Measurements from ENCODE around the gene PDCD2L. TPM values are rescaled to one million over a fixed set of nuclear protein-coding genes. Genes with fewer than 3 reads are reported as not detected.

PDCD2L gene, protein sequence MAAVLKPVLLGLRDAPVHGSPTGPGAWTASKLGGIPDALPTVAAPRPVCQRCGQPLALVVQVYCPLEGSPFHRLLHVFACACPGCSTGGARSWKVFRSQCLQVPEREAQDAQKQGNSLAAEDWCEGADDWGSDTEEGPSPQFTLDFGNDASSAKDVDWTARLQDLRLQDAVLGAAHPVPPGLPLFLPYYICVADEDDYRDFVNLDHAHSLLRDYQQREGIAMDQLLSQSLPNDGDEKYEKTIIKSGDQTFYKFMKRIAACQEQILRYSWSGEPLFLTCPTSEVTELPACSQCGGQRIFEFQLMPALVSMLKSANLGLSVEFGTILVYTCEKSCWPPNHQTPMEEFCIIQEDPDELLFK
- total RNA-seq (ENCODE audit: unreplicated experiment): 10.3 TPM
- long read RNA-seq, transcript PDCD2L-201 (7 exons, 1,171 nt): major isoform, 5 of 7 reads
- long read RNA-seq, partial matches to known transcripts: 0 of 7 reads
- long read RNA-seq, other reads (novel, unspliced or antisense): 1 of 7 reads

DNA sequence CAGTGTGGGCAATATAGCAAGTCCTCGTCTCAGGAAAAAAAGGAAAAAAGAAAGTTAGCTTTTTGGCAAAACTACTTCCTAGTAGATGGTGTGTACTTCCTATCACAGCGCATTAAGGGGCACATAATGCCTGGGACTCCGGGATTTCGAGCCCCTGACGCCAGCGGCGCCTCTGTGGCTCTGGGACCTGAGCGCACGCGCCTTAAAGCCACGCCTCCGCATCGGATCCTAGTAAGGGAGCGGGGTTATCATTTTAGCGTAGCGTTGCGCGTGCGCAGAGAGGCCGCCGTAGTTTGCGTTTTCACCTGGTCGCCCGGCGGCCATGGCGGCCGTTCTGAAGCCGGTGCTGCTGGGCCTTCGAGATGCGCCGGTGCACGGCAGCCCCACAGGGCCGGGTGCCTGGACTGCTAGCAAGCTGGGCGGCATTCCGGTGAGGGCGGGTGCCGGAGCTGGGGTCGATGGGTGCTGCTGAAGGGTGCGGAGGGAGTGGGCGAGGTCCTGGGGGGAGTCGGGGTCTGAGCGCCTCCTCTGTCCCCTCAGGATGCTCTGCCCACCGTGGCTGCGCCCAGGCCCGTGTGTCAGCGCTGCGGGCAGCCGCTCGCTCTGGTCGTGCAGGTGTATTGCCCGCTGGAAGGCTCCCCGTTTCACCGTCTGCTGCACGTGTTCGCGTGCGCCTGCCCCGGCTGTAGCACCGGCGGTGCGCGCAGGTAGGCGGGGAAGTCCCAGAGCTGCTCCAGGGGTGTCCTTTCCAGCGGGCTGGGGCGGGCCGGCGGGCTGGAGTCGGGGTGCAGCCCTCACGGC is at the start of gene PDCD2L:
Gene PDCD2L, plus strand, starts transcription at position 291 of the 801 bp plus-strand sequence. Its CDS starts 32 bp downstream, at position 323.
- H3K36me3 Mint-ChIP-seq (ENCODE audit: low read depth, unreplicated experiment): peaks cover 11% of the 10 kb centered on the region
- peak; percentile 88 for DNase-seq (ENCODE audit: low spot score)
- H3K27ac Mint-ChIP-seq (ENCODE audit: unreplicated experiment): no peak within 1 kb of the TSS
- no peaks in the 10 kb centered on the region for H3K9me3 Mint-ChIP-seq (ENCODE audit: unreplicated experiment)
- H3K4me3 Mint-ChIP-seq (ENCODE audit: unreplicated experiment): peak within 1 kb of the TSS; percentile 91
- TF ChIP-seq CTCF (IDR thresholded peaks at IDR 0.05; ENCODE audit: unreplicated experiment): no peak
- no peaks in the 10 kb centered on the region for H3K4me1 Mint-ChIP-seq (ENCODE audit: unreplicated experiment)
- no peaks in the 10 kb centered on the region for H3K27me3 Mint-ChIP-seq (ENCODE audit: unreplicated experiment)

GRCh38 chr19:34355201-34355600 is 49.0 kb upstream of the PDCD2L start:
- Mint-ChIP-seq H3K4me3 (ENCODE audit: unreplicated experiment) (no peak overlapping the region), H3K4me1 (ENCODE audit: unreplicated experiment) (peaks cover 15% of the 10 kb centered on the region)
- DNase-seq (ENCODE audit: low spot score): no peak

DNA sequence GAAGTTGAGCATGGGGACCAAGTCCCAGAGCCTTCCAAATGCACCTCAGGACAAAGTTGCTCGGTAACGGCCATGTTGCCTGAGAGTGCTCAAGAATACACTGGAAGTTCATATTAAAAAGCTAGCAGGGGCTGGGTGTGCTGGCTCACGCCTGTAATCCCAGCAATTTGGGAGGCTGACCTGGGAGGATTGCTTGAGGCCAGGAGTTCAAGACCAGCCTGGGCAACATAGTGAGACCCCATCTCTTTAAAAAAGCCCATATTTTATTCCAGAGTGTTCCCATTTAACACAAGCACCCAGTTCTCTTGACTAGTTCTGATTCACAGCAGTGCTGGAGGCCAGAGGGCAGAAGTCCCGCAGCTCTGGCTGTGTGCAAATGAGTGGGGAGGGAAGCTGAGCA is 47.3 kb upstream of the PDCD2L start:
- no peak for DNase-seq (ENCODE audit: low spot score)
- TF ChIP-seq CTCF (IDR thresholded peaks at IDR 0.05; ENCODE audit: unreplicated experiment): no peak
- Mint-ChIP-seq H3K4me1 (ENCODE audit: unreplicated experiment) (peaks cover 15% of the 10 kb centered on the region), H3K27me3 (ENCODE audit: unreplicated experiment) (peaks cover 15% of the 10 kb centered on the region), H3K36me3 (ENCODE audit: low read depth, unreplicated experiment) (peaks cover 12% of the 10 kb centered on the region), H3K27ac (ENCODE audit: unreplicated experiment) (no peak overlapping the region), H3K9me3 (ENCODE audit: unreplicated experiment) (no peaks in the 10 kb centered on the region), H3K4me3 (ENCODE audit: unreplicated experiment) (no peak overlapping the region)

More at GRCh38 chr19:34355201-34355600, 49.0 kb upstream of the PDCD2L start:
- Mint-ChIP-seq H3K27me3 (ENCODE audit: unreplicated experiment) (peaks cover 15% of the 10 kb centered on the region), H3K36me3 (ENCODE audit: low read depth, unreplicated experiment) (peaks cover 14% of the 10 kb centered on the region), H3K27ac (ENCODE audit: unreplicated experiment) (no peak overlapping the region), H3K9me3 (ENCODE audit: unreplicated experiment) (no peaks in the 10 kb centered on the region)
- TF ChIP-seq CTCF (IDR thresholded peaks at IDR 0.05; ENCODE audit: unreplicated experiment): no peak

DNA sequence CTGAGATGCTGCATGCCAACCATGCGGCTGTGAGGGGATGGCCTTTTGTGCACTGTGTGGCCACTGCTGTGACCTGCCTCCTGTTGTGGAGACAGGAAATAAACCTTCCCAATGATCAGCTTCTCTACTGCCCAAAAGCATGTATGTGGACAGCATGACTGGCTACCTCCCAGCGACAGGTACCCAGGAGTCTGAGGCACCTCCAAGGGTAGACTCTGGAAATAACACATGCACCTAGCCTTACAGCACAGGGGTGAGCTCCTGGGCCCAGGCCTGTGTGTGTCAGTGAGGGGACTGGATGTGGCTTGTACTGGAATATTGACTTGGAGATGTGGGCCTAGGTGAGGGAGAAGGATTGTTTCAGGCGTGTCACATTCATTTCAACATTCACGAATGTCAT is 46.8 kb upstream of the PDCD2L start:
- no peaks in the 10 kb centered on the region for H3K9me3 Mint-ChIP-seq (ENCODE audit: unreplicated experiment)
- no peak for DNase-seq (ENCODE audit: low spot score)
- H3K4me1 Mint-ChIP-seq (ENCODE audit: unreplicated experiment): peaks cover 15% of the 10 kb centered on the region
- no peak overlapping the region for H3K4me3 Mint-ChIP-seq (ENCODE audit: unreplicated experiment)
- H3K27me3 Mint-ChIP-seq (ENCODE audit: unreplicated experiment): peaks cover 18% of the 10 kb centered on the region
- no peak overlapping the region for H3K27ac Mint-ChIP-seq (ENCODE audit: unreplicated experiment)
- H3K36me3 Mint-ChIP-seq (ENCODE audit: low read depth, unreplicated experiment): peaks cover 9% of the 10 kb centered on the region
- no peak for TF ChIP-seq CTCF (IDR thresholded peaks at IDR 0.05; ENCODE audit: unreplicated experiment)
